Ascending aorta (tissue), 2 donors: Measurements from ENCODE around the gene RGS9. TPM values are rescaled to one million over a fixed set of nuclear protein-coding genes. Genes with fewer than 3 reads are reported as not detected.

ENCODE experiments used
- DNase-seq, 2 donors: peaks; one replicate each; pipeline ENCODE4 v3.0.0-alpha.2; 2019; ENCODE audit warnings: low spot score in 2 of 2
- H3K27ac ChIP-seq, 2 donors: fragments of 200-600 bp; sonication (generic); one replicate each; pipeline ENCODE4 v1.5.1; 2016 to 2017; ENCODE audit warnings: mild to moderate bottlenecking in 1 of 2
- H3K27me3 ChIP-seq: fragments of 200-600 bp; sonication (generic); one replicate; pipeline ENCODE4 v1.5.1; 2017
- H3K36me3 ChIP-seq, 2 donors: fragments of 200-600 bp; sonication (generic); one replicate each; pipeline ENCODE4 v1.5.1; 2016
- H3K4me1 ChIP-seq, 2 donors: fragments of 200-600 bp; sonication (generic); one replicate each; pipeline ENCODE4 v1.5.1; 2016 to 2017; ENCODE audit warnings: mild to moderate bottlenecking in 1 of 2
- H3K4me3 ChIP-seq, 2 donors: fragments of 200-600 bp; sonication (generic); one replicate each; pipeline ENCODE4 v1.5.1; 2016 to 2017; ENCODE audit warnings: mild to moderate bottlenecking in 1 of 2
- H3K9me3 ChIP-seq, 2 donors: fragments of 200-600 bp; sonication (generic); one replicate each; pipeline ENCODE4 v1.5.1; 2016
- CTCF ChIP-seq, 3 experiments: fragments of 200-600 bp in 2 of 3; fragments of 450-650 bp in 1 of 3; sonication (generic) in 2 of 3; IDR thresholded peaks; one replicate each; pipeline ENCODE4 v1.5.1; 2016 to 2019; ENCODE audit warnings: antibody characterized with exemption in 3 of 3, mild to moderate bottlenecking in 1 of 3, moderate library complexity in 1 of 3
- intact Hi-C: fragments of 100-400 bp; cut with DNase I; formaldehyde crosslinking; loops from one replicate; pipeline ENCODE4 v1.15.1; 2023
- total RNA-seq: library from RNA; depleted of rRNA; stranded (reverse); fragments of >200 nt; gene quantifications from one replicate; pipeline ENCODE4 v1.1.0, GENCODE V29; 2016

The RGS9 gene
- total RNA-seq, 1 donor from 2014 or later, result 0.21 TPM

DNA sequence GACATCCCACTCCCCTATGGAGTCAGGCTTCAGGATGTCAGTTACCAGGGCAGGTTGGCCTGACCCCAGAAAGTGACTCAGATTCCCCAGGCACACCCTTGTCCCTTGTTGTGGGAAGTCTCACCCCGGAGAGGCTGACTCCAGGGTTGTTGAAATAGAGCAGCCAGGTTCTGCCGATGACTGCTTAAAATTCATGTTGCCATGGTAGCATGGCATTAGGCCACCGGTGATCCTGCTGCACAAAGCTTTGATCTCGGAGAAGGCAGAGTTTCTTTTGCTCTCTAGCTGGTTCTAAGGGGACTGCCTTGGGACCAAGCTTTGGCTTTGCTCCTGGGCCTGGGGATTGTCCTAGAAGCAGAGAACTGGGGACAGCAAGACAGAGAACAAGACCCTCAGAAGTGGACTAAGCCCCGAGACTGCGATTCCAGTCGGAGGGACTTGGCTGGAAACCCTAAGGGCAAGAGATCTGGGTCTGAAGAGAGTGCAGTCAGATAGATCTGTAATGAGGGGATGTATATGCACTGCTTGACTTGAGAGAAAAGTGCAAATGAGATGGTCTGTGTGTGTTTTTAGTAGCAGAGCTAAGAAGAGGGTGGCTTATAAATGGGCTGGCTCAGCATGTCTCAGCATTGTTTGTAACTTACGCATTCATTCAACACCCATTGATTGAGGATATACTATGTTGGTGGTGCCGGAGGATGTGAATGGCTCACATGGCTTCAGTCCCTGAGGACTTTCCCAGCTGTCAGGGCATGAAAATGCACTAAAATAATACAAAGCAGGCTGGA lies 106.9 kb downstream of the RGS9 start:
- no peak overlapping the region for H3K27ac ChIP-seq
- intact Hi-C loops, result no loop called here
- no peaks in the 10 kb centered on the region for H3K36me3 ChIP-seq
- peak in 1 of 2 donors; percentile 70 for DNase-seq
- no peak overlapping the region for H3K4me3 ChIP-seq
- no peak for TF ChIP-seq CTCF (IDR thresholded peaks at IDR 0.05)
- no peaks in the 10 kb centered on the region for H3K4me1 ChIP-seq
- no peaks in the 10 kb centered on the region for H3K9me3 ChIP-seq
- no peaks in the 10 kb centered on the region for H3K27me3 ChIP-seq

GRCh38 chr17:65246252-65246651 lies 109.1 kb downstream of the RGS9 start:
- no peak overlapping the region for H3K27ac ChIP-seq
- no peaks in the 10 kb centered on the region for H3K36me3 ChIP-seq
- H3K27me3 ChIP-seq, result no peaks in the 10 kb centered on the region
- no peak for DNase-seq
- no peaks in the 10 kb centered on the region for H3K9me3 ChIP-seq
- no peak for TF ChIP-seq CTCF (IDR thresholded peaks at IDR 0.05)
- intact Hi-C loops, result no loop called here
- no peak overlapping the region for H3K4me3 ChIP-seq
- no peaks in the 10 kb centered on the region for H3K4me1 ChIP-seq

DNA sequence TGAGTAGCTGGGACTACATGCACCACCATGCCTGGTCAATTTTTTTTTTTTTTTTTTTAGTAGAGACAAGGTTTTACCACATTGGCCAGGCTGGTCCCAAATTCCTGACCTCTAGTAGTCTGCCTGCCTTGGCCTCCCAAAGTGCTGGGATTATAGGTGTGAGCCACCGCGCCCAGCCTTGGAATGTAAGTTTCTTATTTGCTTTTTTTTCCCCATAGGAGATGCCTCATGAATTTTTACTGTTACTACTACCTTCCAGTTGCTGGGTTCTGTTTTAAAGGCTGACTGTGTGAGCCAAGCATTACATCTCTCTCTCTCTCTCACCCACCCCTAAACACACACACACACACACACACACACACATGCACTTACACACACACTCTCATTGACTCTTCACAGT lies 112.6 kb downstream of the RGS9 start:
- no peak overlapping the region for H3K4me3 ChIP-seq
- no peaks in the 10 kb centered on the region for H3K9me3 ChIP-seq
- H3K27me3 ChIP-seq, result no peaks in the 10 kb centered on the region
- H3K4me1 ChIP-seq, result no peaks in the 10 kb centered on the region
- DNase-seq, result no peak
- intact Hi-C loops, result no loop called here
- no peaks in the 10 kb centered on the region for H3K36me3 ChIP-seq
- H3K27ac ChIP-seq, result no peak overlapping the region
- no peak for TF ChIP-seq CTCF (IDR thresholded peaks at IDR 0.05)

DNA sequence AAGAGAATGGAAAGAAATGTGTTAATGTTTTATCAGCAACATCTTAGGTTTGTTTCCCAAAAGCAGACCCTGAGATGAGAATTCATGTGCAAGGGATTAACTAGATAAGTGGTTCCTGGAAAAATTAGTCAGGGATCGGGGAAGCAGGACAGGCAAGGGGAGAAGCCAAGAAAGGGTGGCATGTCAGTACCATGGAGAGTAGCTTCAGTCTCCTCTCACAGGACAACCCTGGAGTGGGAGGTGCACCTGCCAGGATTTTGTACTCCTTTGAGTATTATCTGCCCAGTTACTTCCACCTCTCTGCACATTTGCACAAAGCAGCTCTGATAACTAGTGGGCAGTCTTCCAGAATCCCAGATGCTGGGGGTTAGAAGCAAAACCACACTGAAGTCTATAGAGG lies 117.0 kb downstream of the RGS9 start:
- Histone ChIP-seq H3K4me3 (no peak overlapping the region), H3K36me3 (no peaks in the 10 kb centered on the region), H3K27me3 (no peaks in the 10 kb centered on the region), H3K4me1 (no peaks in the 10 kb centered on the region), H3K27ac (no peak overlapping the region), H3K9me3 (no peaks in the 10 kb centered on the region)
- TF ChIP-seq CTCF (IDR thresholded peaks at IDR 0.05), result no peak
- intact Hi-C loops, result no loop called here
- DNase-seq, result no peak

- Histone ChIP-seq H3K27ac (no peak overlapping the region), H3K27me3 (no peaks in the 10 kb centered on the region), H3K4me1 (no peaks in the 10 kb centered on the region), H3K9me3 (no peaks in the 10 kb centered on the region), H3K36me3 (no peaks in the 10 kb centered on the region), H3K4me3 (no peak overlapping the region)
- intact Hi-C loops, result no loop called here
- DNase-seq, result no peak
- no peak for TF ChIP-seq CTCF (IDR thresholded peaks at IDR 0.05)
These were observed 122.1 kb downstream of the RGS9 start for GRCh38 chr17:65259281-65259680.
